GM21367 (cell line): ENCODE measurements around the gene ZNF93.
"Not testable (repeated sequence)": the region's sequence is repeated elsewhere in the genome, so short reads cannot be mapped to it uniquely, and the experiment has no call there.

ENCODE experiments used
- ATAC-seq: cut with Tn5 transposase; IDR thresholded peaks from one replicate; pipeline ENCODE4 v1.9.1; 2021; ENCODE audit not compliant: unreplicated experiment

The ZNF93 gene

GRCh38 chr19:19900729-19901444 lies at the start of gene ZNF93:
Gene ZNF93 (plus strand): TSS chr19:19900946. CDS start chr19:19901089, 143 bp downstream.
- peak; percentile 77 for ATAC-seq

GRCh38 chr19:19851740-19852139 lies 49.0 kb upstream of the ZNF93 start:
- ATAC-seq = not testable (repeated sequence)

- no peak for ATAC-seq
These were observed 42.0 kb upstream of the ZNF93 start for GRCh38 chr19:19858751-19859150.

GRCh38 chr19:19860756-19861390 lies 39.9 kb upstream of the ZNF93 start:
- no peak for ATAC-seq

GRCh38 chr19:19865750-19866610 lies 34.8 kb upstream of the ZNF93 start, which contains the start of gene ZNF253:
Gene ZNF253 (plus strand): TSS chr19:19865882. CDS start chr19:19865997, 115 bp downstream.
- peak; percentile 94 for ATAC-seq

DNA sequence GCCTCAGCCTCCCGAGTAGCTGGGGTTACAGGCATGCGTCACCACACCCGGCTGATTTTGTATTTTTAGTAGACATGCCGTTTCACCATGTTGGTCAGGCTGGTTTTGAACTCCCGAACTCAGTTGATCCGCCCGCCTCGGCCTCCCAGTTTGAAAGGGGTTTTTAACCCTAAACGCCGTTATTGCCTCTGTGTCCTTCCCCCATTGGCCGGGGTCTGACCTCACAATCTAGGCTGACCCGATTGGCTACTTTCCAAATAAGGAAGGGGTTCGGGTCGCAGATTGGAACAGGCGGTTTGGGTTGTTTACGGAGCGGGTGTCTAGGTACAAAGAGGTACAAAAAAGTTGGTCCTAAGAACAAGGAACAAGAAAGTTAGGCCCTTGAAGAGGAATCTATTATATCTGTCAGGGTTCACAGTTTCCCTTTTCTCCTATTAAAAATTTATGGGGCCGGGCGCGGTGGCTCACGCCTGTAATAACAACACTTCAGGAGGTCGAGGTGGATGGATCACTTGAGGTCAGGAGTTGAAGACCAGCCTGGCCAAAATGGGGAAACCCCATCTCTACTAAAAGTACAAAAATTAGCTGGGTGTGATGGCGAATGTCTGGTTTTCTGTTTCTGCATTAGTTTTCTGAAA lies 34.0 kb upstream of the ZNF93 start:
- ATAC-seq = no peak

- ATAC-seq = not testable (repeated sequence)
These were observed 30.7 kb upstream of the ZNF93 start for GRCh38 chr19:19870086-19870485.

DNA sequence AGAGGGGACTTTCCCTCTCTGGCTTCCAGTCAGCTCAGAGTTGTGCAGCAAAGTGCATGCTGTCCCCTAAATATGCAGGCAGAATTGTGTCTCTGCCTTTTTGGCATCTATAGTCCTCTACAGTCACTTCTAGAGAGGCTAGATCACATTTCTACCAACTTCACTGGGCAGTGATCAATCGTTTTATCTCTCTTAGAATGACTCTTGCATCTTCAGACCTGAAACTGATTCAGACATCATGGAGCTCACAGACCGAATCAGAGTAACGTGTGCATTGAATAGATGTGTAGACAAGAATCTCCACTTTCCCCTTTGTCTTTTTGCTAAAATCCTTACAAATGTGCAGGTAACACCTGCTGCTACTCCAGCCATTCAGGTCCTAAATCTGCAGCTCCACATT lies 28.8 kb upstream of the ZNF93 start:
- no peak for ATAC-seq

- ATAC-seq = no peak
These were observed 27.4 kb upstream of the ZNF93 start for GRCh38 chr19:19873381-19873780.

DNA sequence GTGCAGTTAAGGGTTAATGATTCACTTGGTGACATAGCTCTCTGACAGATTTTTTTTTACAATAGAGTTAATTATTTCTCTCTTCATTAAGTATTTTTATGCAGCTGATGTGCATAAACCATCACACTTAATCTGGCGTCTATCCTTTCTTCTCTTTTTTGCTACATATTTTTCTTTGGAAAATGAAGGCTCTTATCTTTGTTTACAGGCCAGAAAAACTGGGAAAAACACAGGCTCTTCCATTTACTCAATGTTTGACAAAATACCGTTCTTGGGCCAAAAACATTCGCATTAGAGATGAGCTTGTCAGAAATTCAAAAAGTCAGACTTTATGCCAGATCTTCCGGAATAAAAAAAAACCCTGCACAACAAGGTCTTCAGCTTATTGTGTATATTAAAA lies 23.0 kb upstream of the ZNF93 start:
- ATAC-seq = no peak

DNA sequence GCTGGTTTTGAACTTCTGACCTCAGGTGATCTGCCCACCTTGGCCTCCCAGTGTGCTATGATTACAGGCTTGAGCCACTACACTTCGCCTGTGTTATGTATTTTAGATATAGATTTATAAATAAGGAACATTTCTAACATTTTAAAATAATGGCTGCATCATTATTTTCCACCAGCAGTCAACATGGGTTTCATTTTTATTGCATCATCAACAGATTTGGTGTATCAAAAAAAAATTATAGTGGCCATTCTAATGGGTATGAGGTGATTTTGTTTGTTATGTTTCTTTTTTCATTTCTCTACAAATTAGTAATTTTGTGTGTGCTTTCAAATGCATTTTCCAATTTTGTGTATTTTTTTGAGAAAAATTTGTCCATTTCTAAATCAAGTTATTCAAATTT lies 16.2 kb upstream of the ZNF93 start:
- ATAC-seq = no peak

DNA sequence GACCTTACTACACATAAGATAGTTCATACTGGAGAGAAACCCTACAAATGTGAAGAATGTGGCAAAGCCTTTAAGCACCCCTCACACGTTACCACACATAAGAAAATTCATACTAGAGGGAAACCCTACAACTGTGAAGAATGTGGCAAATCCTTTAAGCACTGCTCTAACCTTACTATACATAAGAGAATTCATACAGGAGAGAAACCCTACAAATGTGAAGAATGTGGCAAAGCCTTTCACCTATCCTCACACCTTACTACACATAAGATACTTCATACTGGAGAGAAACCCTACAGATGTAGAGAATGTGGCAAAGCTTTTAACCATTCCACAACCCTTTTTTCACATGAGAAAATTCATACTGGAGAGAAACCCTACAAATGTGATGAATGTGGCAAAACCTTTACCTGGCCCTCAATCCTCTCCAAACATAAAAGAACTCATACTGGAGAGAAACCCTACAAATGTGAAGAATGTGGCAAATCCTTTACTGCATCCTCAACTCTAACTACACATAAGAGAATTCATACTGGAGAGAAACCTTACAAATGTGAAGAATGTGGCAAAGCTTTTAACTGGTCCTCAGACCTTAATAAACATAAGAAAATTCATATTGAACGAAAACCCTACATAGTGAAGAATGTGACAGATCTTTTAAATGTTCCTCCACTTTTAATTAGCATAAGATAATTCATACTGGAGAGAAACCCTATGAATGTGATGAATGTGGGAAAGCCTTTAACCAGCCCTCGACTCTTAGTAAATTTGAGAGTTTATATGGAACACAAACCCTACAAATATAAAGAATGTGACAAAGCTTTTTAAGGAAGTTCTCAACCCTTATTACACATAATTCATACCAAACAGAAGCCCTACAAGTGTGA lies 8.4 kb upstream of the ZNF93 start:
- not testable (repeated sequence) for ATAC-seq

GRCh38 chr19:19900139-19900728 lies 512 bp upstream of the ZNF93 start:
- no peak for ATAC-seq

GRCh38 chr19:19907551-19907950 lies 6.8 kb downstream of the ZNF93 start:
- not testable (repeated sequence) for ATAC-seq

DNA sequence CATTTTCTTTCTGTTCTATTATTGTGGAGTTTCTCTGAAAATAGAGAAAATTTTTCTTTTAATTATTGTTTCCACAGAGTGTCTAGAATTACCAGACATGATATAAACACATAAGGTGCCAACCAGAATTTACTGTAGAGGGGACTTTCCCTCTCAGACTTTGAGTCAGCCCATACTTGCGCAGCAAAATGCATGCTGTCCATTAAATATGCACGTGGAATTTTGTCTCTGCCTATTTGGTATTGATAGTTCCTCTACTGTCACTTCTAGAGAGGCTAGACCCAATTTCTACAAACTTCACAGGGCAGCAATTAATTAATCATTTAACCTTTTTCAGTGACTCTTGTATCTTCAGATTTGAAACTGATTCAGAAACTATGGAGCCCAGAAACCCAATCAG lies 8.9 kb downstream of the ZNF93 start:
- no peak for ATAC-seq

- no peak for ATAC-seq
These were observed 10.4 kb downstream of the ZNF93 start for GRCh38 chr19:19911150-19911549.

- ATAC-seq = no peak
These were observed 13.8 kb downstream of the ZNF93 start for GRCh38 chr19:19914596-19914995.

GRCh38 chr19:19930417-19930816 lies 29.7 kb downstream of the ZNF93 start:
- not testable (repeated sequence) for ATAC-seq

DNA sequence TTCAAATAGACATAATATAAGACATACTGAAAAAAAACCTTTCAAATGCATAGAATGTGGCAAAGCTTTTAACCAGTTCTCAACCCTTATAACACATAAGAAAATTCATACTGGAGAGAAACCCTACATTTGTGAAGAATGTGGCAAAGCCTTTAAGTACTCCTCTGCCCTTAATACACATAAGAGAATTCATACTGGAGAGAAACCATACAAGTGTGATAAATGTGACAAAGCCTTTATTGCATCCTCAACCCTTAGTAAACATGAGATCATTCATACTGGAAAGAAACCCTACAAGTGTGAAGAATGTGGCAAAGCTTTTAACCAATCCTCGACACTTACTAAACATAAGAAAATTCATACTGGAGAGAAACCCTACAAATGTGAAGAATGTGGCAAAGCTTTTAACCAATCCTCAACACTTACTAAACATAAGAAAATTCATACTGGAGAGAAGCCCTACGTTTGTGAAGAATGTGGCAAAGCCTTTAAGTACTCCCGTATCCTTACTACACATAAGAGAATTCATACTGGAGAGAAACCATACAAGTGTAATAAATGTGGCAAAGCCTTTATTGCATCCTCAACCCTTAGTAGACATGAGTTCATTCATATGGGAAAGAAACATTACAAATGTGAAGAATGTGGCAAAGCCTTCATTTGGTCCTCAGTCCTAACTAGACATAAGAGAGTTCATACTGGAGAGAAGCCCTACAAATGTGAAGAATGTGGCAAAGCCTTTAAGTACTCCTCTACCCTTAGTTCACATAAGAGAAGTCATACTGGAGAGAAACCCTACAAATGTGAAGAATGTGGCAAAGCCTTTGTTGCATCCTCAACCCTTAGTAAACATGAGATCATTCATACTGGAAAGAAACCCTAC lies 32.9 kb downstream of the ZNF93 start:
- not testable (repeated sequence) for ATAC-seq
